ENCODE results near the gene TTK.
A peak's percentile ranks its signal among the peaks of the same experiment; 100 is the strongest.

TTK gene

DNA sequence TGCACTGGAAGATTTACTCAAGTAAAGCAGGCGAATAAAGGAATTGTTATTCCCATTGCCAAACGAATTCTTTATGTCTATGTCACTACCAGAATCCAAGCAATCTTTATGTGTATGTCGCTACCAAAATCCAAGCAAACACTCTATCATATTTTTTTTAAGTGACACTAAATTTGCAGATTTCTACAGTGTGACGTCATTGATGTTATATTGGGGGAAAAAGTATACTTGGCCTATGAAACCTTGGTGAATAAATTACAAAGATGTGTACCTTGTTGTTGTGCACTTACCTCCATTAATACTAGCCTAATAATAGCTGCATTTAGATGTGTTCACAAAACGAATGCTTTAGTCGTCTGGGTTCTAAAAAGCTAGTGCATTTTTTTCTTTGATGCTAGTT, 957 bp downstream of the TTK start:
- Histone ChIP-seq H3K27me3 (ENCODE audit: insufficient read depth, low read length) (no peaks in the 10 kb centered on the region), H3K79me2 (ENCODE audit: insufficient read depth, low read length) (peaks cover 12% of the 10 kb centered on the region), H3K9me2 (ENCODE audit: low read depth, low read length) (no peaks in the 10 kb centered on the region), H3K9me3 (ENCODE audit: low read length) (no peaks in the 10 kb centered on the region), H3K36me3 (ENCODE audit: insufficient read depth, low read length) (peaks cover 43% of the 10 kb centered on the region), H3K27ac (ENCODE audit: low read depth, low read length, poor library complexity, severe bottlenecking) (peak overlapping the region; percentile 65), H3K4me3 (ENCODE audit: low read depth, low read length, poor library complexity, severe bottlenecking) (peak overlapping the region; percentile 82), H4K20me1 (ENCODE audit: insufficient read depth, low read length) (no peaks in the 10 kb centered on the region), H3K4me2 (ENCODE audit: low read length) (peak overlapping the region; percentile 81), H3F3A (ENCODE audit: insufficient read depth, low read length) (no peaks in the 10 kb centered on the region), H3K4me1 (ENCODE audit: insufficient read depth, low read length, severe bottlenecking) (peaks cover 23% of the 10 kb centered on the region), H3K9ac (ENCODE audit: low read length) (peak overlapping the region; percentile 72), H2AFZ (ENCODE audit: low read length) (no peak overlapping the region)
- TF ChIP-seq, protein P1, sequence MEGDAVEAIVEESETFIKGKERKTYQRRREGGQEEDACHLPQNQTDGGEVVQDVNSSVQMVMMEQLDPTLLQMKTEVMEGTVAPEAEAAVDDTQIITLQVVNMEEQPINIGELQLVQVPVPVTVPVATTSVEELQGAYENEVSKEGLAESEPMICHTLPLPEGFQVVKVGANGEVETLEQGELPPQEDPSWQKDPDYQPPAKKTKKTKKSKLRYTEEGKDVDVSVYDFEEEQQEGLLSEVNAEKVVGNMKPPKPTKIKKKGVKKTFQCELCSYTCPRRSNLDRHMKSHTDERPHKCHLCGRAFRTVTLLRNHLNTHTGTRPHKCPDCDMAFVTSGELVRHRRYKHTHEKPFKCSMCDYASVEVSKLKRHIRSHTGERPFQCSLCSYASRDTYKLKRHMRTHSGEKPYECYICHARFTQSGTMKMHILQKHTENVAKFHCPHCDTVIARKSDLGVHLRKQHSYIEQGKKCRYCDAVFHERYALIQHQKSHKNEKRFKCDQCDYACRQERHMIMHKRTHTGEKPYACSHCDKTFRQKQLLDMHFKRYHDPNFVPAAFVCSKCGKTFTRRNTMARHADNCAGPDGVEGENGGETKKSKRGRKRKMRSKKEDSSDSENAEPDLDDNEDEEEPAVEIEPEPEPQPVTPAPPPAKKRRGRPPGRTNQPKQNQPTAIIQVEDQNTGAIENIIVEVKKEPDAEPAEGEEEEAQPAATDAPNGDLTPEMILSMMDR (IDR thresholded peaks at IDR 0.05; ENCODE audit: low read length), result no peak
- TF ChIP-seq EZH2 (IDR thresholded peaks at IDR 0.05; ENCODE audit: borderline replicate concordance, low read length), result no peak

DNA sequence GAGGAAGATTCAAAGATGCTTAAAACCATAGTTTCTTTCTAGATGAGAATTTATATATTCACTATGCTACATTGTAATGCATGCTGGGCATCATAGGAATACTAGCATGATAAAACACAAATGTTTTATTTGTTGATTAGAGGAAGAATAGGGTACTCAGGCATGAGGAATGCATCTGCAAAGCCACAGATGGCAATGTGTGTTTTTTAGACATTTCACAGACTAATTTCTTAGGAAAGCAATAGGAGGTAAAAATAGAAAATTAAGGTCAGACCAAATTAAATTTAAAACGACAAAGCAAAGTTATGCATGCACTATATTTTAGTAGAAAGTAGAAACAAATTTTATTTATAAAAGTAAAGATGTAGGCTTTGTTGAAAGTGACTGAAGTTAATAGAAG, 2.1 kb downstream of the TTK start:
- no peak overlapping the region for H3K9ac ChIP-seq (ENCODE audit: low read length)
- H4K20me1 ChIP-seq (ENCODE audit: insufficient read depth, low read length), result no peaks in the 10 kb centered on the region
- H3K27me3 ChIP-seq (ENCODE audit: insufficient read depth, low read length), result no peaks in the 10 kb centered on the region
- no peaks in the 10 kb centered on the region for H3K9me3 ChIP-seq (ENCODE audit: low read length)
- peak overlapping the region; percentile 81; the same call in 1 of the 2 replicates for H3K4me2 ChIP-seq (ENCODE audit: low read length)
- no peak overlapping the region for H3K27ac ChIP-seq (ENCODE audit: low read depth, low read length, poor library complexity, severe bottlenecking)
- no peak for TF ChIP-seq EZH2 (IDR thresholded peaks at IDR 0.05; ENCODE audit: borderline replicate concordance, low read length)
- TF ChIP-seq, protein P1 (IDR thresholded peaks at IDR 0.05; ENCODE audit: low read length), result no peak
- H3K4me3 ChIP-seq (ENCODE audit: low read depth, low read length, poor library complexity, severe bottlenecking), result no peak overlapping the region
- H3K79me2 ChIP-seq (ENCODE audit: insufficient read depth, low read length), result peaks cover 12% of the 10 kb centered on the region
- H2AFZ ChIP-seq (ENCODE audit: low read length), result no peak overlapping the region
- no peaks in the 10 kb centered on the region for H3K9me2 ChIP-seq (ENCODE audit: low read depth, low read length)
- peaks cover 52% of the 10 kb centered on the region for H3K36me3 ChIP-seq (ENCODE audit: insufficient read depth, low read length)
- H3K4me1 ChIP-seq (ENCODE audit: insufficient read depth, low read length, severe bottlenecking), result peaks cover 23% of the 10 kb centered on the region
- H3F3A ChIP-seq (ENCODE audit: insufficient read depth, low read length), result no peaks in the 10 kb centered on the region

GRCh38 chr6:80009531-80009930, 5.1 kb downstream of the TTK start:
- H3K36me3 ChIP-seq (ENCODE audit: insufficient read depth, low read length), result peaks cover 81% of the 10 kb centered on the region
- H3K4me2 ChIP-seq (ENCODE audit: low read length), result no peak overlapping the region
- peaks cover 15% of the 10 kb centered on the region for H3K4me1 ChIP-seq (ENCODE audit: insufficient read depth, low read length, severe bottlenecking)
- no peak overlapping the region for H3K9ac ChIP-seq (ENCODE audit: low read length)
- no peak overlapping the region for H2AFZ ChIP-seq (ENCODE audit: low read length)
- no peak overlapping the region for H3K27ac ChIP-seq (ENCODE audit: low read depth, low read length, poor library complexity, severe bottlenecking)
- no peaks in the 10 kb centered on the region for H3F3A ChIP-seq (ENCODE audit: insufficient read depth, low read length)
- no peak overlapping the region for H3K4me3 ChIP-seq (ENCODE audit: low read depth, low read length, poor library complexity, severe bottlenecking)
- no peaks in the 10 kb centered on the region for H4K20me1 ChIP-seq (ENCODE audit: insufficient read depth, low read length)
- TF ChIP-seq, protein P1 (IDR thresholded peaks at IDR 0.05; ENCODE audit: low read length), result no peak
- TF ChIP-seq EZH2 (IDR thresholded peaks at IDR 0.05; ENCODE audit: borderline replicate concordance, low read length), result no peak
- no peaks in the 10 kb centered on the region for H3K9me3 ChIP-seq (ENCODE audit: low read length)
- H3K79me2 ChIP-seq (ENCODE audit: insufficient read depth, low read length), result peaks cover 12% of the 10 kb centered on the region
- no peaks in the 10 kb centered on the region for H3K9me2 ChIP-seq (ENCODE audit: low read depth, low read length)
- H3K27me3 ChIP-seq (ENCODE audit: insufficient read depth, low read length), result no peaks in the 10 kb centered on the region
